Activated CD4-positive, alpha-beta memory T cell treated with anti-CD3 and anti-CD28 coated beads, Interleukin-2, amount 10 ng/mL, durations not matched to agents 7 days and 5 days (primary cell): ENCODE results near the gene IL5RA. TPM values are rescaled to one million over a fixed set of nuclear protein-coding genes. Genes with fewer than 3 reads are reported as not detected.
A peak's percentile ranks its signal among the peaks of the same experiment; 100 is the strongest.

Experiments
- CTCF ChIA-PET: fragments of 350-600 bp; sonication (Branson Sonifier 250); formaldehyde crosslinking; loops from one replicate; lab custom pipeline; 2021; ENCODE audit warnings: antibody characterized with exemption, inconsistent platforms; lab: Charles Lee
- POLR2A ChIA-PET: fragments of 350-600 bp; sonication (Branson Sonifier 250); formaldehyde crosslinking; loops from one replicate; lab custom pipeline; 2021; ENCODE audit warnings: antibody characterized with exemption; lab: Charles Lee
- DNase-seq: peaks from one replicate; pipeline ENCODE4 v3.0.0-alpha.2; 2020
- H3K27ac Mint-ChIP-seq: one replicate; pipeline ENCODE4 v1.8.0; 2021; ENCODE audit warnings: mild to moderate bottlenecking, mixed read lengths
- H3K27me3 Mint-ChIP-seq: one replicate; pipeline ENCODE4 v1.8.0; 2021; ENCODE audit warnings: mixed read lengths
- H3K36me3 Mint-ChIP-seq: one replicate; pipeline ENCODE4 v1.8.0; 2021; ENCODE audit warnings: low read depth, mixed read lengths
- H3K4me1 Mint-ChIP-seq: one replicate; pipeline ENCODE4 v1.8.0; 2021; ENCODE audit warnings: mixed read lengths
- H3K4me3 Mint-ChIP-seq: one replicate; pipeline ENCODE4 v1.8.0; 2021; ENCODE audit warnings: mild to moderate bottlenecking, mixed read lengths
- H3K9me3 Mint-ChIP-seq: one replicate; pipeline ENCODE4 v1.8.0; 2021; ENCODE audit warnings: mixed read lengths
- total RNA-seq, 2 experiments: library from RNA; stranded (reverse); gene quantifications; one replicate each; pipeline ENCODE4 v1.2.3, GENCODE V29; 2021

Gene IL5RA
- total RNA-seq, 2 experiments from 2014 or later, result not detected

DNA sequence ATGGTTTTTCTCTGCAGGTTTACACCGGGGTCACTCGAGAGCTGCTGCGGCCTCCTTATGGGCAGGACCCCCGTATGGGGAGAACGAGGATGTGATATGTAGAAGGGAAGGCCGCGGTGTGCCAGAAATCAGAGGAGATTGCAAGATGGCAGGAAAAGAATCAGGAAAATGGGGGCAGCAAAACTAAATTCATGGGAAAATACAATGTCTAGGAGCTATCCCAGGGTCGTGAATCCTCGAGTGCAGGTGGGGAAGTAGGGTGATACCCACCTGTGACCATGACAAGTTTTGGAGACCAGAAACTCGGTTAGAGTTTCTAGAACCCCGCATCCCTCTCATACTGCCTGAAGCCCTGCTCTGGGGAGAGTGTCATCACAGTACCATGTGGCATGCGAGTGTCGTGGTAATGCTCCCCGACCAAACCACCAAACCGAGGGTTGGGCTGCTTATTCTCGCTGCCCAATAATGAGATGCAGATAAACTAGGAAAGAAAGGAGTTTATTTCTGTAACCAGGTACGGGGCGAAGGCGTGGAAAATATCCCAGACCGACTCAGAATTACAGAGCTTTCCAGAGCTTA lies 17.3 kb upstream of the IL5RA start:
- CTCF ChIA-PET, result interaction anchor here (0.7 to 0.9 kb wide), 2 partner anchors 44 to 45 kb away, joined by 3 to 4 read pairs; no protein-coding TSS in a partner anchor

DNA sequence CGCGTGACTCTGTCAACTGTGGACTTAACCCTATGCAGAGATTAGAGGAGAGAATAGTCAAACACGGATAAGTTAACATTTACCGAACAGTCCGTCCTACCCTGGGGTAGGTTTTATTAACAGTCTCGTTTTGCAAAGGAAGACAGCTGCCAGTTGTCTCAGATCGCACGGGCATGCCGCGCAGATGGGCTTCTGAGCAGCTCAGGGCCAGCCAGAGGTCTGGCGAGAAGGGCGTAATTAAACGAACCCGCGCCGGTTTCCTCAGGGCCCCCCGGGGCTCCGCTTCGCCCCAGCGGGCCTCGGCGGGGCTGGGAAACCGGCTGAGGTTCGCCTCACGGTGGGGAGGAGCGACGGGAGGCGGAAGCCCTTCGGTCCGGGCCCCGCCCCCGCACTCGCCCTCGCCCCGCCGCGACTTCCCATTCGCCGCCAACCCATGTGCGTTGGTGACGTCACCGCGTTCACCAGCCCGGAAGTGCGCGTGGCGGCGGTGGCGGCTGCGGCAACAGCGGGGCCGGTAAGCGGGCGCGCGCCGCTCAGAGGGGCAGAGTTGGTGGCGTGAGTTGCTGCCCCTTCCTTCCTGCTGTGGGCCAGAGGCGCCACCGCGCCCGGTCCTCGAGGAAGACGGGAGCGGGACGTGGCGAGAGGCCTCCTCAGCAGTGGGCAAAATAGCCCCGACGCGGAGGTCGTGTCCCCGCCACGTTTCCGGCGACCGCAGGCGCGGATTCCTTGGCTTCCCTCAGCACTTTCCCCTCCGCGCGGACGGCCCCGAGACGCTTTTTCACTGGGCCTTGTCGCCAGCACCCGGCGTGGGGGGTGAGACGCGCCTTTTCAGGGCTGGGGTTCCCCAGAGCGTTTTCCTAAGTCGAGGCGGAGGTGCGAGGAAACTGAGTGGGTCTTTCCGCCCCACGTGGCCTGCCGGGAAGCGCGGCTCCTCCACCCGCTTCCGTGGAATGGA lies 16.6 kb upstream of the IL5RA start, which contains the start of gene TRNT1:
Gene TRNT1, plus strand, starts transcription at position 464 of the 955 bp plus-strand sequence. CDS start 2,101 bp downstream, outside the sequence.
- H3K4me1 Mint-ChIP-seq, result peaks cover 39% of the 10 kb centered on the region
- ChIA-PET POLR2A (interaction anchor here (0.7 to 2.0 kb wide), 7 partner anchors 17 to 52 kb away, joined by 3 to 9 read pairs (median 4); partner anchors contain the start of genes CRBN and IL5RA), CTCF (interaction anchor here (0.7 to 0.9 kb wide), 2 partner anchors 45 to 46 kb away, joined by 3 to 4 read pairs; no protein-coding TSS in a partner anchor)
- DNase-seq, result peak; percentile 96
- no peaks in the 10 kb centered on the region for H3K9me3 Mint-ChIP-seq
- H3K27me3 Mint-ChIP-seq, result no peaks in the 10 kb centered on the region
- peak within 1 kb of the TSS; percentile 94 for H3K4me3 Mint-ChIP-seq
- H3K36me3 Mint-ChIP-seq, result peaks cover 35% of the 10 kb centered on the region
- peak within 1 kb of the TSS; percentile 89 for H3K27ac Mint-ChIP-seq

More for the DNA sequence above, 17.3 kb upstream of the IL5RA start:
- Mint-ChIP-seq H3K27me3 (no peaks in the 10 kb centered on the region), H3K9me3 (no peaks in the 10 kb centered on the region), H3K4me1 (peaks cover 39% of the 10 kb centered on the region), H3K27ac (peak overlapping the region; percentile 89), H3K36me3 (peaks cover 35% of the 10 kb centered on the region), H3K4me3 (peak overlapping the region; percentile 94)
- POLR2A ChIA-PET, result interaction anchor here (0.7 to 2.0 kb wide), 7 partner anchors 17 to 52 kb away, joined by 3 to 9 read pairs (median 4); partner anchors contain the start of genes CRBN and IL5RA
- DNase-seq, result peak; percentile 63

DNA sequence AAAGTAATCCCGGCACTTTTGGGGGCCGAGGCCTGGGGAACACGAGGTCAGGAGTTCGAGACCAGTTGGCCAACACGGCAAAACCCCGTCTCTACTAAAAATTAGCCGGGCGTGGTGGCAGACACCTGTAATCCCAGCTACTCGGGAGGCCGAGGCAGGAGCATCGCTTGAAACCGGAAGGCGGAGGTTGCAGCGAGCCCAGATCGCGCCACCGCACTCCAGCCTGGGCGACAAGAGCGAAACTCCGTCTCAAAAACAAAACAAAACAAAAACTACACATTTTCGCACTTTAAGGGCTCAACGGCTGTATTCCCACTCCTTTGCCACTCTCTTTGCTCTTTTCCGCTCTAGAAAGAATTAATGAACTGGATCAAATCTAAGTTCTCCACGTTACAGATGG lies 15.8 kb upstream of the IL5RA start:
- DNase-seq, result no peak
- peaks cover 39% of the 10 kb centered on the region for H3K4me1 Mint-ChIP-seq
- peaks cover 30% of the 10 kb centered on the region for H3K36me3 Mint-ChIP-seq
- H3K9me3 Mint-ChIP-seq, result no peaks in the 10 kb centered on the region
- ChIA-PET CTCF (no interaction called here), POLR2A (interaction anchor here (1.3 to 2.0 kb wide), 3 partner anchors 16 to 47 kb away, joined by 3 to 7 read pairs (median 5); partner anchors contain the start of gene IL5RA)
- peak overlapping the region; percentile 89 for H3K27ac Mint-ChIP-seq
- no peaks in the 10 kb centered on the region for H3K27me3 Mint-ChIP-seq
- H3K4me3 Mint-ChIP-seq, result peak overlapping the region; percentile 94

DNA sequence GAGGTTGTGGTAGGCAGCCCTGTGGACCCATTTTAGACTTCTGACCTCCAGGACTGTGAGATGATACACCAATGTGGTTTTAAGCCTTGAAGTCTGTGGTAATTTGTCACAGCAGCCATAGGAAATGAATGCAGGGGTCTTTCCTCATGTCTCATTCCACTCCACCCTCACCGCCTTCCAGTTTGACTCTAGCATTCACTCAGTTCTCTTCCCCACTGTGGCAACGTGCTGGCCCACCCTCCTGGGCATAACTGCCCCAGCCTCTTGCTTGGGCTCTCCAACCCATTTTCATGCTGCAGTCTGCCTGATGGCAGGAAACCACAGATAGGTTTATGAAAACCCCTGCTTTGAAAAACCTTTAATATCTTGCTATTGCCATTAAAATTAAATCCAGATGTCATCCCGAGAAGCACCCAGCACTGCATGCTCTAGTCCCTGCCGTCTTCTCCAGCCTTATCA lies 9.2 kb upstream of the IL5RA start:
- no peak overlapping the region for H3K27ac Mint-ChIP-seq

DNA sequence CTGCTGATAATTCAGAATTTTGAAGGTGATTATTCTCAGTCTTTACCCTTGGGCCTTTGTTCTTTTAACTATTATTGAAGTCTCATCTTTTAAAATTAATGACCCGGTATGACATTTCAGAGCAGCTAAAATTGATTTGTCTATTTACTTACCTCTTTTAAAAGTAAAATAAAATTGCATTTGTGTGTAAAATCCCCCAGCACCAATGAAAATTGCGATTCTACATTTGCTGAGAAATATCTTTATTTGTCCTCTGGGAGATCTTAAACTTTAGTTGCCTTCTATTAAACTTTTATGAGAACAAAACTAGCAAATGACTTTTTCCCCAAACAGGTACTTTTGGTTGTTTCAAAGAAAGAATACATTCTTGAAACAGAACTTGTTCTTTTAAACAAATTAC lies 7.5 kb upstream of the IL5RA start:
- ChIA-PET CTCF (no interaction called here), POLR2A (no interaction called here)
- no peak for DNase-seq
- Mint-ChIP-seq H3K36me3 (no peaks in the 10 kb centered on the region), H3K9me3 (no peaks in the 10 kb centered on the region), H3K4me1 (peaks cover 9% of the 10 kb centered on the region), H3K27ac (no peak overlapping the region), H3K27me3 (no peaks in the 10 kb centered on the region), H3K4me3 (no peak overlapping the region)

More for the DNA sequence above, 9.2 kb upstream of the IL5RA start:
- DNase-seq, result no peak
- peaks cover 7% of the 10 kb centered on the region for H3K4me1 Mint-ChIP-seq
- ChIA-PET CTCF (no interaction called here), POLR2A (no interaction called here)
- no peaks in the 10 kb centered on the region for H3K9me3 Mint-ChIP-seq
- H3K36me3 Mint-ChIP-seq, result no peaks in the 10 kb centered on the region
- no peak overlapping the region for H3K4me3 Mint-ChIP-seq
- H3K27me3 Mint-ChIP-seq, result no peaks in the 10 kb centered on the region

DNA sequence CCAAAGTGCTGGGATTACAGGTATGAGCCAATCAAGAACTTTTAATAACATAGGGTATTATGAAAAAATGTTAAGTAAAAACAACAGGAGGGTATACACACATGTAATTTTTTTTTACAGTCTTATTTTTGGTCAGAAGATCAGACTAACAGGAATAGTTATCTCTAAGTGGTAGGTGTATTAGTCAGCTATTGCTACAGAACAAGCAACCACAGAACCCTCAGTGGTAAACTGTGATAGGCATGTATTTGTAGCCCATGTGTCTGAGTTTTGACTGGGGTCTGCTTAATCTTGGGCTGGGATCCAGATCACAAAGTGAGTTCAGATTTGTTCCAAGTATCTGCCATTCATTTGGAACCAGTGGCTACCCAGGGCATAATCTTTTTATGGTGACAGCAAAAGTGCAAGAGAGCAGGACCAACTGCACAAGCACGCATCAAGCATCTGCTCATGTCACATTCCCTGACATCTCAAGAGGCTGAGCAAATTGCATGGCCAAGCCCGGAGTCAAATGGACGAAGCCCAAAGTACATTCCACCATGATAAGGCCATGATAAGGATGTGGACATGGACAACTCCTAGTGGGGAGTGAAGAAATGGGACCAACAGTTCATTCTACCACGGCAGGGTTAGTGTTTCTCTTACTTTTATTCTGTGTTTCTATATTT lies 3.0 kb upstream of the IL5RA start:
- no peak overlapping the region for H3K27ac Mint-ChIP-seq
- peaks cover 14% of the 10 kb centered on the region for H3K4me1 Mint-ChIP-seq
- no peaks in the 10 kb centered on the region for H3K27me3 Mint-ChIP-seq
- POLR2A ChIA-PET, result no interaction called here
- no peaks in the 10 kb centered on the region for H3K36me3 Mint-ChIP-seq
- no peak for DNase-seq
- CTCF ChIA-PET, result no interaction called here
- H3K9me3 Mint-ChIP-seq, result no peaks in the 10 kb centered on the region
- no peak overlapping the region for H3K4me3 Mint-ChIP-seq

DNA sequence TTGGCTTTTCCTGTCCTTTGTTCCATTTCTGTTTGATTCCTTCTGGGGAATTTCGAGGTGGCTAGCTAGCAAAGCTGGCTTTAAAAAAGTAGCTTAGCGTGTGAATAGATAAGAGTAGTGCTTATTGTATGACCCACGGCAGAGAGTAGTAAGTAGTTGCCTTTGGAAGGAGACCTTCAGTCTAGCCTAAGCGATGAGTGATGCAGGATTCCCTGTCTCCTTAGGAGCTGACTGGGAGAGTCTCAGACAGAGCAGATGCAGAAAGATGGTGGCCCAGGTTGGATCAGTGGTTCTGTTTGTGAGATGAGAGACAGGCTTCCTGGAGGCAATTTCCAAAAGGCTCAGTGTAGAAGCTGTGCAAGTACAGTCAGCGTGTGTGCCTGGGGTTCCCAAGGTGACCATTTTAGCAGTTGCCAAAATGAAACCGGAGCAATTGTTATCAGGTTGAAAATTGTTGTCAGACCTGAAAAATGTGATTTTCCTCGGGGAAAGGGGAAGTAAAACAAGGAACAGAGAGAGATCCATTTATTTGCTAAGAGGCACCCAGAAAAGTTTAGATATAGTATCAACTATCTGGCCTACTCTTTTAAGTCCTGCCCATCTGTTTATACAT lies 681 bp upstream of the IL5RA start:
- Mint-ChIP-seq H3K27ac (no peak overlapping the region), H3K36me3 (no peaks in the 10 kb centered on the region), H3K27me3 (no peaks in the 10 kb centered on the region), H3K4me3 (no peak overlapping the region), H3K9me3 (no peaks in the 10 kb centered on the region), H3K4me1 (peaks cover 14% of the 10 kb centered on the region)
- CTCF ChIA-PET, result no interaction called here
- DNase-seq, result no peak
- POLR2A ChIA-PET, result interaction anchor here (1.9 kb wide), 1 partner anchor 16 kb away, joined by 7 read pairs; the partner anchor contains the start of gene TRNT1

DNA sequence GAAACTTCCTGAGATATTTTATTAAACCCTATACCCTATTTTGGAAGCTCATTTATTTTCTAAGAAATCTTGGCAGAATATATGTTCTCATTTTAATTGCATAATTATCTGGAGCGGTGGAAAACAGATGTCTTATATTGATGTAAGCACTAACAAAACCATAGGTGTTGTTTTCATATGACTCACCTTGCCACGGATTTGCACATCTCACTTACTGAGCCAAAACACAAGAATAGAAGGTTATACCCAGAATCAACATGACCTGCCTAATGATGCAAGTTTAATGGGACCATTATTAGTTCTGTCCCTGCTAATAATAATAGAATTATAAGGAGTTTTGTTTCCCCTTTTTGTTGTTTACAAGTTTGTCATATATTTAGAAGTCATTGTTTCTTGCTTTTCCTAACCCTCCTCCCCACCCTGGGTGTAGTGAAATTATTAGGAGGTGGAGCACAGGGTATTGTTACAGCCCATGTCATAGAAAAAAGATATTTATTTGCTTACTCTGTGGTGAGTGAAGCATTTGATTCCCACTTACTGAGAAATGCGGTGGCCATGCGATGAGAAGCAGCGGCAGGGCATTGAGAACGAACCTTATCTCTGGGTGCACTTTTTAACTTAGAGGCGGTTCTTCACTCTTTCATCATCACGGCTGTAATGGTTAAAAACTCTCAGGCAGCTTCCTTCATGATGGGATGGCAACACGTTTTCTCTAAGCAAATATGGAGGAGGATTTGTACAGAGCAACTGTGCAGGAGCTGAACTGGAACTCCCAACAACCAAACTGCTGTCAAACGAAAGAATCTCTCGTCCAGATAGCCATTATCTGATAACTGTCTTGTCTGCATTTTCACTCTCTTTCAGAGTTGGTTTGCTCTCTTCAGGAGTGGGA lies 521 bp downstream of the IL5RA start:
- POLR2A ChIA-PET, result interaction anchor here (1.9 kb wide), 1 partner anchor 17 kb away, joined by 7 read pairs; the partner anchor contains the start of gene TRNT1
- Mint-ChIP-seq H3K27me3 (peaks cover 5% of the 10 kb centered on the region), H3K9me3 (no peaks in the 10 kb centered on the region), H3K4me3 (no peak overlapping the region), H3K4me1 (peaks cover 14% of the 10 kb centered on the region), H3K27ac (peak overlapping the region; percentile 26), H3K36me3 (no peaks in the 10 kb centered on the region)
- no peak for DNase-seq
- CTCF ChIA-PET, result no interaction called here

DNA sequence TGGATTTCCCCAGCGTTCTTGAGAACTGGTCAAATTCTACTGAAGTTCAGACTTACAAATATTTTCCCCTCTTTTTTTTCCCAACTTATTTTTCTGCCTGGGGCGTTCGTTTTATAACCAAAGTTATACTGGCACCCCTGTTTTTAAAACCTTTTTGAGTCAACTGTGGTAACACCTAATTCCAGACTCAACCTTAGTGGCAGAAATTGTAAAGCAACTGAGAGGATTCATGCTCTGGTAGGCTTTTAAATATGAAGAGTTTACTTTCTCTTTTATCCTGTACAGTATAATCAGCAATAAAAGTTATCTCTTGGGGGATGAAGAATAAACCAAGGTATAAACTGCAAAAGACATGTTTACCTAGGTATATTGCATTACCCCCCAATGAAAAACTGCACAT lies 2.3 kb downstream of the IL5RA start:
- no peak overlapping the region for H3K4me3 Mint-ChIP-seq
- H3K27ac Mint-ChIP-seq, result no peak overlapping the region
- CTCF ChIA-PET, result no interaction called here
- DNase-seq, result no peak
- peaks cover 5% of the 10 kb centered on the region for H3K27me3 Mint-ChIP-seq
- H3K36me3 Mint-ChIP-seq, result no peaks in the 10 kb centered on the region
- H3K4me1 Mint-ChIP-seq, result peaks cover 11% of the 10 kb centered on the region
- POLR2A ChIA-PET, result no interaction called here
- H3K9me3 Mint-ChIP-seq, result no peaks in the 10 kb centered on the region

DNA sequence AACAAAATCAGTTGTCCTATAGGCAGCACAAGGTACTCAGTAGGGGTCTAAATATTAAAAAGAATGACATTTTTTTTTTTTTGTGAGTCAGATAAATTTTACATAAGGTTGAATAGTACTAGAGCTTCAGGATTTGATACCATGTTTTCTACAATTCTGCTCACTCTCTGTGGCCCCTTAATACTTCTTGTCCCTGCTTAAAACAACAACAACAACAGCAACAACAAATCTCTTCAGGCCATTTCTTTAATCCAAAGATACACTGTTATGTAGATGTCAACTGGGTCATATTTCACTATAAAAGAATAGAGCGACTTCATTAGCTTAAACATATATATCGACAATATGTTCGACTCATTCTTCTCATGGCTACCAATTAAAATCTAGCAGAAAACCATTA lies 3.0 kb downstream of the IL5RA start:
- CTCF ChIA-PET, result no interaction called here
- POLR2A ChIA-PET, result no interaction called here
- Mint-ChIP-seq H3K9me3 (no peaks in the 10 kb centered on the region), H3K27ac (no peak overlapping the region), H3K36me3 (no peaks in the 10 kb centered on the region), H3K27me3 (peaks cover 5% of the 10 kb centered on the region), H3K4me1 (peaks cover 11% of the 10 kb centered on the region), H3K4me3 (no peak overlapping the region)
- no peak for DNase-seq

DNA sequence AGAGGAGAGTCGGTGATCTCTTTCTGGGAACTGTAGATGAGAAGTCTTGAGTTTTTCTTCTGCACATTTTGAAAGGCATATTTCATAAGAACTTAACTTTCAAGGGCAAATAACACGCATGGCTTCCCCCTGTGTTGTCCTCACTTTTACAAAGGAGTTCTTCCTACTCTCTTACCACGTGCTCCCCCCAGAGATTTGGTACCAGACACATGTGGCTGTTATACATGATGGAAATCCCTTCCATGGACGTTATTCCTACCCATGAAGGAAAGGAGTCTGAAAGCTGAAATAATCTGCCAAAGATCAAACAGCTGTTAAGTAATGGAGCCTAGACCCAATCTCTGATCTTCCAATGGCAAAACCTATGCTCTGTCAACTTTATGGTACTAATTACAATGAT lies 4.4 kb downstream of the IL5RA start:
- Mint-ChIP-seq H3K4me1 (peaks cover 11% of the 10 kb centered on the region), H3K9me3 (no peaks in the 10 kb centered on the region), H3K36me3 (no peaks in the 10 kb centered on the region), H3K27me3 (peaks cover 5% of the 10 kb centered on the region), H3K4me3 (no peak overlapping the region), H3K27ac (no peak overlapping the region)
- ChIA-PET POLR2A (no interaction called here), CTCF (no interaction called here)
- no peak for DNase-seq
